ENCODE results near the gene TARS3.

GRCh38 chr15:101608201-101608600 lies 116.1 kb downstream of the TARS3 start:
- TF ChIP-seq CTCF (IDR thresholded peaks at IDR 0.05) (no peak), POLR2A (IDR thresholded peaks at IDR 0.05) (no peak)

Measured in Peyer's patch (tissue), 4 donors.